H1 (cell line): Measurements from ENCODE around the gene APMAP.

Experiments
- EP300 ChIP-seq, 2 experiments: IDR thresholded peaks; 1 replicate in 1 of 2; 2 replicates in 1 of 2; pipeline ENCODE4 v1.6.1; 2011 to 2012; ENCODE audit warnings: low read depth in 2 of 2, low read length in 2 of 2, mild to moderate bottlenecking in 2 of 2, borderline replicate concordance in 1 of 2, inconsistent platforms in 1 of 2, moderate library complexity in 1 of 2
- POLR2A ChIP-seq, 2 experiments: IDR thresholded peaks; 1 replicate in 1 of 2; 2 replicates in 1 of 2; pipeline ENCODE4 v1.6.1; 2011; ENCODE audit warnings: low read depth in 2 of 2, low read length in 2 of 2, mild to moderate bottlenecking in 2 of 2; ENCODE audit errors: control extremely low read depth in 1 of 2
- POLR2AphosphoS5 ChIP-seq: IDR thresholded peaks from 2 replicates; pipeline ENCODE4 v1.6.1; 2011; ENCODE audit warnings: low read depth, low read length
- RNF2 ChIP-seq: fragments of 200-900, 300-1000 bp; sonication (generic); IDR thresholded peaks from 2 replicates; pipeline ENCODE4 v1.7.1; 2016; ENCODE audit warnings: borderline replicate concordance, low read depth, mild to moderate bottlenecking, antibody characterized with exemption, low read length; ENCODE audit not compliant: poor library complexity, severe bottlenecking; ENCODE audit errors: missing control alignments
- TCF12 ChIP-seq: IDR thresholded peaks from 2 replicates; pipeline ENCODE4 v1.6.1; 2011; ENCODE audit warnings: low read depth, mild to moderate bottlenecking, low read length
- TF ChIP-seq, protein P1 (sequence below): IDR thresholded peaks from 2 replicates; pipeline ENCODE4 v1.6.1; 2012; ENCODE audit warnings: inconsistent platforms
- TF ChIP-seq, protein P2 (sequence below), 3 experiments: IDR thresholded peaks; 1 replicate in 2 of 3; 2 replicates in 1 of 3; pipeline versions ENCODE4 v1.5.1 to v1.6.1; 2011; ENCODE audit warnings: low read length in 3 of 3, mild to moderate bottlenecking in 3 of 3, inconsistent platforms in 2 of 3, low read depth in 1 of 3, moderate library complexity in 1 of 3; ENCODE audit not compliant: insufficient read depth in 1 of 3; ENCODE audit errors: control extremely low read depth in 1 of 3

DNA sequence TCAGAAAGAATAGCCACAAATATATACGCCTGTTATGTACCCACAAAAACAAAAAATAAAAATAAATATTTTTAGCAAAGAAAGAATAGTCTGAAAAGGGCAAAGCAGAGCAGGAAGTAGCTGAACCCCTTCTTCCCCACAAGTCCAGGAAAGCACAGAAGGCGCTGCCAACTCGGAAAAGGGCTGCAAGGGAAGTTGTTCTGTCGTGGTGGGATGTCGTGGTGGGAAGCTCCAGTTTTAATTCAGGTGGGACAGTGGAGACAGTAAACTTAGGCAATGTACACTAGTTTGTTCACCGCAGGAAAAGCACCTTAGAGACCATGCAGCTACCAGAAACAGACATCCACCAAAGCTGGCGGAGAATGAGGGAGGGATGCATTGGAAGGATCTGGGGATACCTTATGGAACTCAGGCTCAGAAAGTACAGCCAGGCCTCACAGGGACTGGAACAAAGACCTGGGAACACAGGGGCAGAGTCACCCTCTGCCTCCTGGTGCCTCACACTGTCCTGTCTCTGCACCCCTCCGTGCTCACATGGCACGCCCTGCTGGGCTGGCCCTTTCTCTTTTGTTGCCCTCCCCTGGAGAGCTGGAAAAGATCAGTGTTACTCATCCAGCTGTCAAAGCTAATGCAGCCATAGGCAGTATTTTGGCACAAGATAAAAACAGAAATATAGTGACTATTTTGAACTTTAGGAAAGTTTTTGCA, 3.3 kb upstream of the APMAP start:
- TF ChIP-seq TCF12 = no peak
- TF ChIP-seq, protein P1, sequence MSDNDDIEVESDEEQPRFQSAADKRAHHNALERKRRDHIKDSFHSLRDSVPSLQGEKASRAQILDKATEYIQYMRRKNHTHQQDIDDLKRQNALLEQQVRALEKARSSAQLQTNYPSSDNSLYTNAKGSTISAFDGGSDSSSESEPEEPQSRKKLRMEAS = no peak
- no peak for TF ChIP-seq EP300 (IDR thresholded peaks at IDR 0.05; ENCODE audit: borderline replicate concordance in 1 of 2, low read depth in 2 of 2, low read length in 2 of 2)
- TF ChIP-seq, protein P2, sequence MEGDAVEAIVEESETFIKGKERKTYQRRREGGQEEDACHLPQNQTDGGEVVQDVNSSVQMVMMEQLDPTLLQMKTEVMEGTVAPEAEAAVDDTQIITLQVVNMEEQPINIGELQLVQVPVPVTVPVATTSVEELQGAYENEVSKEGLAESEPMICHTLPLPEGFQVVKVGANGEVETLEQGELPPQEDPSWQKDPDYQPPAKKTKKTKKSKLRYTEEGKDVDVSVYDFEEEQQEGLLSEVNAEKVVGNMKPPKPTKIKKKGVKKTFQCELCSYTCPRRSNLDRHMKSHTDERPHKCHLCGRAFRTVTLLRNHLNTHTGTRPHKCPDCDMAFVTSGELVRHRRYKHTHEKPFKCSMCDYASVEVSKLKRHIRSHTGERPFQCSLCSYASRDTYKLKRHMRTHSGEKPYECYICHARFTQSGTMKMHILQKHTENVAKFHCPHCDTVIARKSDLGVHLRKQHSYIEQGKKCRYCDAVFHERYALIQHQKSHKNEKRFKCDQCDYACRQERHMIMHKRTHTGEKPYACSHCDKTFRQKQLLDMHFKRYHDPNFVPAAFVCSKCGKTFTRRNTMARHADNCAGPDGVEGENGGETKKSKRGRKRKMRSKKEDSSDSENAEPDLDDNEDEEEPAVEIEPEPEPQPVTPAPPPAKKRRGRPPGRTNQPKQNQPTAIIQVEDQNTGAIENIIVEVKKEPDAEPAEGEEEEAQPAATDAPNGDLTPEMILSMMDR (IDR thresholded peaks at IDR 0.05; ENCODE audit: control extremely low read depth in 1 of 3, insufficient read depth in 1 of 3, low read depth in 1 of 3, low read length in 3 of 3) = no peak
- no peak for TF ChIP-seq POLR2AphosphoS5
- TF ChIP-seq RNF2 = no peak
- no peak for TF ChIP-seq POLR2A (IDR thresholded peaks at IDR 0.05; ENCODE audit: control extremely low read depth in 1 of 2, low read depth in 2 of 2, low read length in 2 of 2)
